GM18858 (cell line): ENCODE measurements around the gene FANCE.
"Not testable (repeated sequence)": the region's sequence is repeated elsewhere in the genome, so short reads cannot be mapped to it uniquely, and the experiment has no call there.

Experiments
- ATAC-seq: cut with Tn5 transposase; IDR thresholded peaks from one replicate; pipeline ENCODE4 v1.9.1; 2021; ENCODE audit not compliant: unreplicated experiment

Gene FANCE

DNA sequence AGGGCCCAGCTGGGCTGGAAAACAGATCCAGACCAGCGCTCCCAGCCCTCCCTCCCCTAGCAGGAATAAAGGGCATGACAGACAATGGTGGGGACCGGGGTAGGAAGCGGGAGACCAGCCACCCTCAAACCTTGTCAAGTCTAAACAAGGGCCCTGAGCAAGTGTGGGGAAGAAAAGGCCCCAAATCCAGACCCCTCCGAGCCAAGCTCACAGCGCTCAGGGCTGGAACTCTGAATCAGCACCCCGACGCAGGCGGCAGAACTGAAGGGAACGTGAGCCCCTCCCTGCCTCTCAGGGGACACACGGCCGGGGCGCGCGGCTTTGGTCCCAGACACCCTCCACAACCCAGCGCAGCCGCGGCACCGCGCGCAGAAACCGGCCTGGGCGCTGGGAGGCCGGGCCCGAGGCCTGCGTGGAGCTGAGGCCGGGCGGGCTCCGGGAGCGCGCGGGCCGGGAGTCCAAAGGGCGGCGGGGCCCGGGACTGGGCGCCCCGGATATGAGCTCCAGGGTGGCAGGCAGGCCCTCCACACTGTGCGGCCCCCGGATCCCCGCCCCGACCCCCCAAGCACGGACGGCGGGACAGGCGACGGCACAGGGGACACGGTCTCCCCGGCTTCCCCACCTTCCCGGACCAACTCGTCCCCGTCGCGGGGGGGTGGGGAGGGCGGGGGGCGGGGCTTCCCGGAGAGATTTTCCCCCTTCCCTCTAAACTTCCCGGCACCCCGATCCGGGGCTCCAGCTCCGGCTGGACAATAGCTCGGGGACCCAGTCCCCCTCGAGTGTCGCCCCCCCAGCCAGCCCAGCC is 44.1 kb downstream of the FANCE start:
- no peak for ATAC-seq

- ATAC-seq = no peak
These were observed 44.9 kb downstream of the FANCE start, which contains the start of gene TEAD3 for GRCh38 chr6:35496841-35497570. Gene TEAD3, minus strand, starts transcription at chr6:35497079.

- no peak for ATAC-seq
These were observed 45.7 kb downstream of the FANCE start for GRCh38 chr6:35497571-35498421.

GRCh38 chr6:35498422-35499067 is 46.4 kb downstream of the FANCE start:
- ATAC-seq = no peak

GRCh38 chr6:35499372-35499771 is 47.2 kb downstream of the FANCE start:
- ATAC-seq = no peak

- ATAC-seq = no peak
These were observed 48.6 kb downstream of the FANCE start for GRCh38 chr6:35500782-35501181.

DNA sequence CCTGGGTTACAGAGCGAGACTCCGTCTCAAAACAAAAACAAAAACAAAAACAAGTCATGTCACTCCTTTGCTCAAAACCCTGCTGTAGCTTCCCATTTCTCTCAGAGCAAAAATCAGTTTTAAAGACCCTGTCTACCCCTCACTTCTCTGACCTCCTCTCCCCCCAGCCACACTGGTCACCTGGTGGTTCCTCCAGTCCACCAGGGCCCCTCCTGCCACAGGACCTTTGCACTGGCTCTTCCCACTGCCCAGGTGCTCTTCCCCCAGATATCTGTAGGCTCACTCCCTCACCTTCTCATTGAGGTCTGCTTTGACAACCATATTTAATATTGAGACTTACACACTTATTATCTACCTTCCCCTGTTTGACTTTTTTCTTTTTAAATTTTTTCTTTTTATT is 49.6 kb downstream of the FANCE start:
- no peak for ATAC-seq

DNA sequence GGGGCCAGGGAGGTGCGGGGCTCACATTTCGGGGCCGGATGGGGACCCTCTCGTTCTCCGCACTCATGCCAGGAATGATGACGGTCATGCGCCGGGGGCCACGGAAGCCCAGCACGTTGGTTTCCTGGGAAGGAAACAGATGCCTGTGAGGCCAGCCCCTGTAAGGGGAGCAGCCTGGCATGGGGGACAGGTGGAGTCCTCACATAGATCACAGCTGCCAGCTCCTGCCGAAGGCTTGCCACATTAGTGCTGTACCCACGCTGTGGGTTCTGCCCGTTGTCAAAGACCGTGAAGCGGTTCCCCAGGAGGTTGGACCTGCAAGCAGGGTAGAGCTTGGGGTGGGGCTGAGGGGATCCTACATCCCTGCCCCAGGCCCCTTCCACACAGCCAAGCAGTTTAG is 51.4 kb downstream of the FANCE start:
- ATAC-seq = no peak

GRCh38 chr6:35505999-35506412 is 53.9 kb downstream of the FANCE start:
- ATAC-seq = no peak

DNA sequence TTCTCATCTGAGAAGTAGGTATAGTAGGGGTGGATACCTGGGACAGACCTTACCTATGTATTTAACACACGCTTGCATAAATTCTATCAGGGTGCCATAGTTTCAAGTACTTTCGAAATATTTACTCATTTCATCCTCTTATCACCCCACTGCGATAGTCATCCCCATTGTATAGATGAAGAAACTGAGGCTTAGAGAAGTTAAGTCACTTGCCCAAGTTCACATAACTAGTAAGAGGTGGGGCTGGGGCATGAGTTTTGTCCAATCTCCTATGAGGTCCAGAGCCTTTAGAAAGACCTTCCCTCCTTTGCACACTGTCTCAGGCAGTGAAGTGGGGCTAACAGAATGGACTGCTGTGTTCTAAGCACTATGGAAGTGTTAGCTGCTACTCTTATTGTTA is 54.4 kb downstream of the FANCE start:
- no peak for ATAC-seq

DNA sequence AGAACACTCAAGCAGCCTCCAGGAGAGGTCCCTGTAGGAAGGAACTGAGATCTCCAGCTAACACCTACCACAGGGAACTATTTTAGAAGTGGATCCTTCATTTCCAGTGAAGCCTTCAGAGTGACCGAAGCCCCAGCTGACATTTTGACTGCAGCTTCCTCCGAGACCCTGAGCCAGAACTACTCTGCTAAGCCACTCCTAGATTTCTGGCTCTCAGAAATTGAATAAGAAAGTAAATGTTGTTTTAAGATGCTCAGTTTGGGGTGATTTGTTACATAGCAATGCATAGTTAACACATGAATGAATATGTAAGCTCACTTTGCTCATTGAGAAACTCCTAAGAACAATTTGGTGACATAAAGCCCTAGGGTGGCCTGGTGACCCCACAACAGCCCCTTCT is 55.1 kb downstream of the FANCE start:
- ATAC-seq = no peak

GRCh38 chr6:35508027-35508426 is 55.9 kb downstream of the FANCE start:
- ATAC-seq = no peak

DNA sequence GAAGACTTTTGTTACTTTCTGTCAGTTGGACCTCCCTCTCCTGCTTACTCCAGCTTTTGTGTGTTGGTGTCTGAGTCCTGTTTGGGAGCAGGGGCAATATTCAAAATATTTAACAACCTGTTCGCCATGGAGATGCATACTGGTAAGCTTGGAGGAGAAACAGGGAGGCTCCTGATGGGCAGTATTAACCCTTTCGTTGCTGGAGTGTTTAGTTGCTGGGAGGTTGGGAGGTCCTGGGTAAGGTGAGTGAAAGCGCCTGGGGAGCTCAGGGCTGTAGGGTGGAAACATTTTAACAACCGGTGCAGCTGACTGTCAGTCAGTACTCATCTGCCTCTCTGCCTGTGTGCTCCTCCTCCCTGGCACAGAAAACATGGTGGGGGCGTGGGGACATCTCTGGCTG is 56.4 kb downstream of the FANCE start:
- no peak for ATAC-seq

DNA sequence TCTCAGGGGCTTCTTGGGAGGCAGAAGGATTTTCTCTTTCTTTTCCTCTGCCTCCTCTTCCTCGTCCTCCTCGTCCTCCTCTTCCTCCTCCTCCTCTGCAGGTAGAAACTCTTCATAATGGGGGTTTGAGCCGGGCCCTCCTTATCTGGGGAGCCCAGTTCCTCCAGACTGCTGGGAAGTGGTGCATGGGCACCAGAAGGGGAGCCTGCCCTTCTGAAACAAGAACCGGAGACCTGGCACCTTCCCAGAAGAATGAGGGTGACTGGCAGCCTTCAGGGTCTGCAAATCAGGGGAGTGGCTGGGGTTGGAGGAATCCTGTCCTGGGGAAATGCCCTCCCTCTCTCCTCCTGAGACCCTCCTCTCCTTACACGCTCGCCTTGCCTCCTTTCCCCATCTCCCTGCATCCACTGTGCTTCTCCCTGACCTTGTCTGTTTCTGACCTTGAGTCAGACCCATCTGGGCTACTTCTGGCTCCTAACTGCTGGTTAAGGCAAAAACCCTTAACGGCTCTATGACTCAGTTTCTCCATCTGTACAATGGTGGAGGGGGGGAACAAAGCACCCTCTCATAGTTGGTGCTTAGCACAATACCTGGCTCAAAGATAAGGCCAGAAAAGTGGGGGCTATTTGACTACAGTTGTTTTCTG is 58.9 kb downstream of the FANCE start:
- no peak for ATAC-seq

DNA sequence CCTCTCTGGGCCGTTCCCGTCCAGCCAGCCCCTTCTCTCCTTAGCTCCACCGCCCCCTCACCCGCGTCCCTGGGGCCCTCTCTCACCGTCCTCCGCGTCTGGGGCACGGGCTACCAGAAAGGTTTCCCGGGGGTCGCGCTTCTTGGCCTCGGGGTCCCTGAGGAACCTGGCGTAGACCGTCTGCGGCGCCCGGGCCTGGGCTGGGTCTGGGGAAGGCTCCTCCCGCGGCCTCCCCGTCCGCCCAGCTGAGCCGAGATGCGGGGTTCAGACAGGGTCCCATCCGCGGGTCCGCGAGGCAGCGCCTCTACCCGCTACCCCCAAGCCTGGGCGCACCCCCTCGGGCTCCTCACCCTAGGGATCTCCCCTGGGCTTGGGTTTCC is 59.4 kb downstream of the FANCE start:
- ATAC-seq = no peak

DNA sequence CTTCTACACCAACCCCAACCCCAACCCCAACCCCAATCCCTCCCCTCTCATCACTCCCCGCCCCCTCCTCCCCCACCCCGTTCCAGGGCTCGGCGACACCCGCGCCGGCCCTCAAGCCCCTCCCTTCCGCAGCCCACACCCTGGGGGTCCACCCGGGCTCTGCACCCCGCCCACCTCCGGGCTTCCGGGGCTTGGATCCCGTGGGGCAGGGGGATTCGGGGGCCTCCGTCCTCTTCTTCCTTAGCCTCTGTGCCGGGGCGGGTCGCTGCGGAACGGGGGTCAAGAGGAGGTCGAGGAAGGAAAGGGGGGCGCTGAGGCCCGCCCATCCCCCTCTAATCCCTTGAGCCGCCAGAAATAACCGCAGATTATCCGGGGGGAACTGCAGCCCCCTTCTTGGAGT is 59.9 kb downstream of the FANCE start:
- no peak for ATAC-seq

GRCh38 chr6:35512740-35513139 is 60.6 kb downstream of the FANCE start, which contains the start of gene TULP1:
Gene TULP1, minus strand, starts transcription at chr6:35512896. Its CDS starts 38 bp downstream, at chr6:35512858.
- ATAC-seq = no peak

GRCh38 chr6:35514587-35514986 is 62.4 kb downstream of the FANCE start:
- no peak for ATAC-seq

- ATAC-seq = not testable (repeated sequence)
These were observed 63.8 kb downstream of the FANCE start for GRCh38 chr6:35515939-35516338.
